CD4-positive, alpha-beta memory T cell (primary cell): ENCODE measurements around the gene SPATS2. TPM values are rescaled to one million over a fixed set of nuclear protein-coding genes. Genes with fewer than 3 reads are reported as not detected.

Source experiments
- CTCF ChIA-PET: fragments of 350-600 bp; sonication (Branson Sonifier 250); formaldehyde crosslinking; loops from one replicate; lab custom pipeline; 2021; ENCODE audit warnings: inconsistent platforms; ENCODE audit not compliant: partially characterized antibody; lab: Charles Lee
- POLR2A ChIA-PET: fragments of 350-600 bp; sonication (Branson Sonifier 250); formaldehyde crosslinking; loops from one replicate; lab custom pipeline; 2021; ENCODE audit not compliant: partially characterized antibody; lab: Charles Lee
- DNase-seq, 5 donors: peaks; one replicate each; pipeline versions ENCODE4 v3.0.0 to v3.0.0-alpha.2; 2020 to 2022; ENCODE audit warnings: mixed read lengths in 1 of 5
- H3K27ac ChIP-seq: one replicate; pipeline ENCODE4 v1.7.0; 2013; ENCODE audit warnings: low read depth, low read length
- H3K27me3 ChIP-seq: 2 replicates; pipeline ENCODE4 v1.7.0; 2013; ENCODE audit warnings: mild to moderate bottlenecking, low read length, moderate library complexity; ENCODE audit not compliant: insufficient read depth
- H3K36me3 ChIP-seq: 2 replicates; pipeline ENCODE4 v1.7.0; 2013; ENCODE audit warnings: mild to moderate bottlenecking, low read length, moderate library complexity; ENCODE audit not compliant: insufficient read depth
- H3K4me1 ChIP-seq: 2 replicates; pipeline ENCODE4 v1.7.0; 2013; ENCODE audit warnings: mild to moderate bottlenecking, low read length, moderate library complexity; ENCODE audit not compliant: insufficient read depth
- H3K4me3 ChIP-seq, 2 donors: one replicate each; pipeline ENCODE4 v1.7.0; 2013; ENCODE audit warnings: low read length in 2 of 2, mild to moderate bottlenecking in 1 of 2
- H3K9me3 ChIP-seq, 2 donors: one replicate each; pipeline ENCODE4 v1.7.0; 2013; ENCODE audit warnings: low read length in 2 of 2, control low read depth in 1 of 2; ENCODE audit not compliant: control insufficient read depth in 1 of 2
- H3K27ac Mint-ChIP-seq, 7 donors: one replicate each; pipeline ENCODE4 v1.8.0; 2020 to 2021; ENCODE audit warnings: mixed read lengths in 7 of 7, mild to moderate bottlenecking in 6 of 7, inconsistent platforms in 3 of 7, moderate library complexity in 3 of 7
- H3K27me3 Mint-ChIP-seq, 2 donors: one replicate each; pipeline ENCODE4 v1.8.0; 2020 to 2021; ENCODE audit warnings: mixed read lengths in 2 of 2
- H3K36me3 Mint-ChIP-seq, 2 donors: one replicate each; pipeline ENCODE4 v1.8.0; 2020 to 2021; ENCODE audit warnings: mixed read lengths in 2 of 2, inconsistent platforms in 1 of 2, mild to moderate bottlenecking in 1 of 2
- H3K4me1 Mint-ChIP-seq, 4 donors: one replicate each; pipeline ENCODE4 v1.8.0; 2020 to 2021; ENCODE audit warnings: mixed read lengths in 4 of 4, mild to moderate bottlenecking in 1 of 4
- H3K4me3 Mint-ChIP-seq, 8 donors: one replicate each; pipeline ENCODE4 v1.8.0; 2020 to 2021; ENCODE audit warnings: mixed read lengths in 8 of 8, mild to moderate bottlenecking in 7 of 8, moderate library complexity in 6 of 8, inconsistent platforms in 3 of 8
- H3K9me3 Mint-ChIP-seq, 8 donors: one replicate each; pipeline ENCODE4 v1.8.0; 2020 to 2021; ENCODE audit warnings: mixed read lengths in 8 of 8, mild to moderate bottlenecking in 5 of 8, inconsistent platforms in 3 of 8, moderate library complexity in 1 of 8
- intact Hi-C: fragments of 100-400 bp; cut with micrococcal nuclease; formaldehyde crosslinking; loops from one replicate; pipeline ENCODE4 v1.15.1; 2023
- polyA plus RNA-seq, 2 donors: library from polyadenylated mRNA; unstranded; fragments of 300-500 nt; fragmentation: Illumina TruSeq; gene quantifications; one replicate each; pipeline ENCODE4 v1.2.3, GENCODE V29; 2021
- total RNA-seq, 2 experiments: library from RNA; stranded (reverse); gene quantifications; one replicate each; pipeline ENCODE4 v1.2.3, GENCODE V29; 2021

SPATS2 gene
- total and polyA plus RNA-seq, 4 experiments from 2014 or later: 4.3 to 7.8 (median 5.0) TPM

DNA sequence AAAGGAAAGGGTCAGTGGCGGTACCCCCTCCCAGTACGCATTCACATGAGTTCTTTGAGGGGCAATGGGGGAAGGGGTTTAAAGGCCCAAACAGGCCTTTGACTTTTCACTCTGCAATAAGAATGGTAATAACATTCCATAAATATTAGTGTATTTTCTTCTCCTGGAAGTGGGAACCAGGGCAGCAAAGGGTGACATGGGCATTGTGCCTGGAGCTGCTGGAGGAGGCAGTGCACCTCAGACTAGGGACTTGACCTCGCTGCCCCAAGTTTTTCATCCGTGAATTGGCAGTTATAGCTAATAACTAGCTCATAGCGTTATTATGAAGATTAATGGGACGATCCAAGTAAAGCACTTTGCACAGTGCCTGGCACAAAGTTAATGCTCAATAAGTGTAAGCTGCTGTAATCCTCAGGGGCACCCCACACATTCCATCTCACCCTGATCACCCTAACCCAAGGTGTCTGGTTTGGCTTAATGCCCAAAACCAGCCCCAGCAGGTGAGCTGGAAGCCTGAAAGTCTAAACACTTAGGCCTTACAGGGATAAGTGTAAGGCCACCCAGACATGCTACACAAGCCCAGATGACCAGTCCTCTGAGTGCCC, 168.8 kb downstream of the SPATS2 start:
- POLR2A ChIA-PET: interaction anchor here (1.9 kb wide), 1 partner anchor 169 kb away, joined by 4 read pairs; the partner anchor contains the start of gene SPATS2
- peaks cover 0 to 5% of the 10 kb centered on the region in 2 donors for H3K27me3 Mint-ChIP-seq
- intact Hi-C loops: no loop called here

DNA sequence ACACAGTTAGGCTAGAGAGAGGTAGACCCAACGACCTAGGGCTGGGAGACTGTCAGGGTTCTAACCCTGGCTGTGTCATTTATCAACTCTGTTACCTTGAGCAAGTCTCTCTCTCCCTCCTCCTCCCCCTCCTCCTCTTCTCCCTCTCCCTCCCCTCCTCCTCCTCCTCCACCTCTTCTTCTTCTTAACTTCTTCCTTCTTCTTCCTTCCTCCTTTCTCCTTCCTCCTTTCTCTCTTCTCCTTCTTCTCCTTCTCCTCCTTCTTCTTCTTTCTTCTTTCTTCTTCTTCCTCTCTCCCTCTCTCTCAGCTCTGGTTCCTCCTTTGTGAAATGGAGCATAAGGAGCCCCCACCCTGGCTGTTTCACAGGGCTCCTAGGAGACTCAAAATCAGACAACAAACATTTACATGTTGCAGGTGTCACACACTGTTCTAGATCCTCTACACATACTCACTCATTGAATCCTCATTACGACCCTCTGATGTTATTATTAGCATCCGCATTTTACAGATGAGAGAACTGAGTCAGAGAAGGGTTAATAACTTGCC, 169.3 kb downstream of the SPATS2 start:
- ChIA-PET POLR2A (interaction anchor here (0.9 to 1.9 kb wide), 2 partner anchors 166 to 170 kb away, joined by 3 to 4 read pairs; partner anchors contain the start of gene SPATS2), CTCF (interaction anchor here (1.2 to 2.8 kb wide), 5 partner anchors 17 to 204 kb away, joined by 3 to 12 read pairs (median 6); no protein-coding TSS in a partner anchor)
- no peak for DNase-seq
- H3K36me3 ChIP-seq: no peaks in the 10 kb centered on the region
- H3K9me3 ChIP-seq: no peaks in the 10 kb centered on the region
- Mint-ChIP-seq H3K36me3 (peaks cover 0 to 1% of the 10 kb centered on the region in 2 donors), H3K27ac (peak overlapping the region in 3 of 7 donors; percentile 31 to 67 (median 41)), H3K4me3 (peak overlapping the region in 7 of 8 donors; percentile 12 to 89 (median 63)), H3K9me3 (no peaks in the 10 kb centered on the region), H3K27me3 (peaks cover 0 to 5% of the 10 kb centered on the region in 2 donors), H3K4me1 (peaks cover 2 to 26% (median 15%) of the 10 kb centered on the region in 4 donors)
- H3K27me3 ChIP-seq: no peaks in the 10 kb centered on the region
- peaks cover 21% of the 10 kb centered on the region for H3K4me1 ChIP-seq
- no peak overlapping the region for H3K4me3 ChIP-seq
- intact Hi-C loops: no loop called here
- H3K27ac ChIP-seq: no peak overlapping the region

More for the DNA sequence above, 168.8 kb downstream of the SPATS2 start:
- H3K27ac ChIP-seq: no peak overlapping the region
- H3K9me3 ChIP-seq: no peaks in the 10 kb centered on the region
- no peaks in the 10 kb centered on the region for H3K36me3 ChIP-seq
- H3K27me3 ChIP-seq: no peaks in the 10 kb centered on the region
- CTCF ChIA-PET: interaction anchor here (1.2 to 2.8 kb wide), 3 partner anchors 18 to 178 kb away, joined by 3 to 12 read pairs (median 7); no protein-coding TSS in a partner anchor
- Mint-ChIP-seq H3K4me1 (peaks cover 2 to 21% (median 13%) of the 10 kb centered on the region in 4 donors), H3K4me3 (peak overlapping the region in 2 of 8 donors; percentile 17 to 45), H3K36me3 (peaks cover 0 to 1% of the 10 kb centered on the region in 2 donors), H3K9me3 (no peaks in the 10 kb centered on the region), H3K27ac (peak overlapping the region in 1 of 7 donors; percentile 53)
- H3K4me1 ChIP-seq: peaks cover 21% of the 10 kb centered on the region
- DNase-seq: no peak
- no peak overlapping the region for H3K4me3 ChIP-seq

DNA sequence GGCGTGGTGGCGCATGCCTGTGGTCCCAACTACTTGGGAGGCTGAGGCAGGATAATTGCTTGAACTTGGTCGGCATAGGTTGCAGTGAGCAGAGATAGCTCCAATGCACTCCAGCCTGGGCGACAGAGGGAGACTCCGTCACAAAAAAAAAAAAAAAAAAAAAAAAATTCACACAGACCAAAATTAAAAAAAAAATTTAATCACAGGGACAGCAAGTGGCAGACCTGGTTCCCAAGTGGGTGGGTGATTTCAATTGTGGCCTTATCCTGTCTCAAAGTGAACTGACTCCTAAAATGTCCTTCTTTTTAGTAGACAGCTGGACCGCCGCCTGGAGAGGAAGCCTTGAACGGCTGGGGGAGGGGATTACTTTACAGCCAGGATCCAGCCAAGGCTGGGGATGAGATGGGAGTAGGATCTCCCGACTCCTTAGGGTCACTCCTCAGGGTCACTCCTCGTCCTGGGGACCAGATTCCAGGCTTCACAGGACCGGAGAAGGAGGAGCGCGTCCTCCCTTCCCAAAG, 170.0 kb downstream of the SPATS2 start:
- Histone ChIP-seq H3K27ac (no peak overlapping the region), H3K27me3 (no peaks in the 10 kb centered on the region), H3K4me1 (peaks cover 21% of the 10 kb centered on the region), H3K36me3 (no peaks in the 10 kb centered on the region), H3K9me3 (no peaks in the 10 kb centered on the region), H3K4me3 (peak overlapping the region in 1 of 2 donors; percentile 62)
- CTCF ChIA-PET: interaction anchor here (1.5 to 2.8 kb wide), 3 partner anchors 24 to 205 kb away, joined by 3 to 12 read pairs (median 6); no protein-coding TSS in a partner anchor
- Mint-ChIP-seq H3K4me1 (peaks cover 4 to 28% (median 18%) of the 10 kb centered on the region in 4 donors), H3K27ac (peak overlapping the region in 4 of 7 donors; percentile 15 to 76 (median 63)), H3K36me3 (peaks cover 0 to 1% of the 10 kb centered on the region in 2 donors), H3K9me3 (no peaks in the 10 kb centered on the region), H3K27me3 (peaks cover 0 to 5% of the 10 kb centered on the region in 2 donors), H3K4me3 (peak overlapping the region; percentile 63 to 89 (median 84))
- POLR2A ChIA-PET: interaction anchor here (0.5 to 2.8 kb wide), 5 partner anchors 31 to 204 kb away, joined by 3 to 19 read pairs (median 3); partner anchors contain the start of genes MCRS1, SPATS2 and TMBIM6
- DNase-seq: no peak
- intact Hi-C loops: no loop called here

DNA sequence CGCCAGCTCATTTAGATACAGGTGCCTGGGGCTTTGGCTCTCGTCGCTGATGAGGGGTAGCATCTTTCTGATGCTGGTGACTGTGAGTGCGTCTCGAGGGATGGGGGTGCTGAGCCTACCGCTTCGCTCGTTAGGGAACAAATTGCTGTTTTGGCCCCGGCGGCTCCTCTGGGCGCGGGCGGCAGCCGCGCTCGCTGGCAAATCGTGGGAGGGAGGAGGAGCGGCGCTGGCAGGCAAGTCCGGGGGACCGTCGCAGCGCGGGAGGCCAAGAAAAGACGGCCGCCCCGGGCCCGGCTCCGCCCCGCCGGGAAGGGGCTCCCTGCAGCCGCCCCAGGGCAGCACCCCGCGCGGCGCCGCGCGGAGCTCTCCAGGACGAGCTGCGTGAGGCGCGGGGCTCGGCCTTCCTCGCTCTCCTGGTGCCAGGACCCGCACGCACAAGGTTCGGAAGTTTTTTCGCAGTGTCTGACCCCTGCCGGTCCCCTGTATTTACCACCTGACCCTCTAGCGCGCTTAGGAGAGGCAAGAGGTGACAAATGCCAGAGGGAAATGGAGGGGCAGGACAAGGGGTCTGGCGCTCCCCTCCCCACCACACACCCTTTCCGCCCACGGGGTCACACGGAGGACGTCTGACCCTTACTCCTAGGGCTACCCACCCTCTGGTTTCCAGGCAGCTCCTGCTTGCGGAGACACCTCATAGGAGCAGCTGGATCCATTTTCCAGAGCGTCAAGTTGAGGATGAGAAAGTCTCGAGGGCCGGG, 170.7 kb downstream of the SPATS2 start:
- CTCF ChIA-PET: interaction anchor here (0.6 to 2.8 kb wide), 5 partner anchors 16 to 919 kb away, joined by 3 to 12 read pairs (median 3); no protein-coding TSS in a partner anchor
- intact Hi-C loops: loop anchor here (1.0 to 2.0 kb wide), 3 partner anchors 30 to 305 kb away; partner anchors contain the start of genes BCDIN3D and MCRS1

DNA sequence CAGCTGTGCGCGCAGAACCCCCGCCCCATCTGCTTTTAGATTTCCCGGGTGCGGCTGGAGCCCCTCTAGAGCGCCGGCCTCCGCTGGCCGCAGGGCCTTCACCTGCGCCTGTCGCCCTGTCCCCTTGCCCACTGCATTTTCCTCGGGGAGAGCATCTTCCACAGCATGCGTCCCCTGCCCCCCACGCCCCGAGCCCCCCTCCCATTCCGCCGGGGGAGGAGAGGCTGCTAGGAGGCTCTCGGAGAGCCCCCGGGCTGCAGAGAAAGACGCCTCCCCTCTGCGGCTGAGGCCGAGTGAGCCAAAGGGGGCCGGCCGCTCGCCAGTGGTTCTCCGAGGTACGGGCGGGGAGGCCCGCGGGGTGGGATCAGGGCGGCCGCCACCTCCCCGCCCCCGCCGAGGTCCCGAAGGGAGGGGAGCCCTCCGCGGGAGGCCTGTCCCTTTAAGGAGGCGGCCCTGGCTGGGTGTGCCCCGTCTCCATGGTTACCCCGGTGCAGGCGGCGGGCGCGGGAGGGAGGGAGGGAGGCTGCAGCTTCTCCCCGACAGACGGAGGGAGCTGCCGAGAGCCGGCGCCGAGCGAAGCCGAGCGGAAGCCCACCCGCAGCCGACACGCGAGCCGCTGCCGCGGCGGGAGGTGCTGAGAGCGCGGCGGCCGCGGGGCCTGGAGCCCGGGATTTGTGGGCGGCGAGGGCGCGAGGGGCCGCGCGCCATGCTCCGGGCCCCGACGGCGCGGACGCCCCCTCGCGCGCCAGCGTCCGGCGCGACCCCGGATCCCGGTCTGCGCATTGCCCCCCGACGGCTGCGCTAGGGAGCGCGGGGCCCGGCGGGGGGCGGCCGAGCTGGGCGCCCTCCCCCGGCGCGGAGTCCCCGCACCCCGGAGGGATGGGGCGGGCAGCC, 171.5 kb downstream of the SPATS2 start, which contains the start of gene KCNH3:
Gene KCNH3, plus strand, starts transcription at position 521 of the 894 bp plus-strand sequence. CDS start 387 bp downstream, outside the sequence.
- H3K4me3 Mint-ChIP-seq: peak within 1 kb of the TSS; percentile 73 to 85 (median 79)
- CTCF ChIA-PET: interaction anchor here (0.6 to 2.8 kb wide), 7 partner anchors 15 to 919 kb away, joined by 3 to 12 read pairs (median 3); no protein-coding TSS in a partner anchor
- peak within 1 kb of the TSS in 6 of 7 donors; percentile 46 to 70 (median 66) for H3K27ac Mint-ChIP-seq
- H3K4me1 Mint-ChIP-seq: peaks cover 8 to 38% (median 19%) of the 10 kb centered on the region in 4 donors
- POLR2A ChIA-PET: interaction anchor here (0.7 to 2.8 kb wide), 5 partner anchors 12 to 84 kb away, joined by 3 to 19 read pairs (median 3); partner anchors contain the start of genes MCRS1 and PRPF40B
- peaks cover 21% of the 10 kb centered on the region for H3K4me1 ChIP-seq
- intact Hi-C loops: loop anchor here (1.0 to 2.0 kb wide), 4 partner anchors 30 to 304 kb away; partner anchors contain the start of genes BCDIN3D, MCRS1 and PRPF40B
- peaks cover 0 to 1% of the 10 kb centered on the region in 2 donors for H3K36me3 Mint-ChIP-seq
- H3K9me3 ChIP-seq: no peaks in the 10 kb centered on the region
- H3K9me3 Mint-ChIP-seq: no peaks in the 10 kb centered on the region
- H3K27me3 Mint-ChIP-seq: peaks cover 0 to 5% of the 10 kb centered on the region in 2 donors
- peak within 1 kb of the TSS; percentile 62 to 69 for H3K4me3 ChIP-seq
- DNase-seq: peak; percentile 86 to 95 (median 88)
- H3K27ac ChIP-seq: no peak within 1 kb of the TSS
- no peaks in the 10 kb centered on the region for H3K27me3 ChIP-seq
- no peaks in the 10 kb centered on the region for H3K36me3 ChIP-seq

More for the DNA sequence above, 170.7 kb downstream of the SPATS2 start:
- Histone ChIP-seq H3K27ac (no peak overlapping the region), H3K4me3 (peak overlapping the region; percentile 62 to 69), H3K4me1 (peaks cover 21% of the 10 kb centered on the region), H3K9me3 (no peaks in the 10 kb centered on the region), H3K36me3 (no peaks in the 10 kb centered on the region), H3K27me3 (no peaks in the 10 kb centered on the region)
- H3K4me1 Mint-ChIP-seq: peaks cover 6 to 34% (median 19%) of the 10 kb centered on the region in 4 donors
- H3K36me3 Mint-ChIP-seq: peaks cover 0 to 1% of the 10 kb centered on the region in 2 donors
- POLR2A ChIA-PET: interaction anchor here (0.5 to 2.8 kb wide), 6 partner anchors 13 to 203 kb away, joined by 3 to 19 read pairs (median 3); partner anchors contain the start of genes MCRS1, SPATS2 and TMBIM6
- H3K27me3 Mint-ChIP-seq: peaks cover 0 to 5% of the 10 kb centered on the region in 2 donors
- H3K27ac Mint-ChIP-seq: peak overlapping the region in 6 of 7 donors; percentile 46 to 84 (median 67)
- peak overlapping the region; percentile 79 to 89 (median 84) for H3K4me3 Mint-ChIP-seq
- peak in 3 of 5 donors; percentile 24 to 46 (median 36) for DNase-seq
- H3K9me3 Mint-ChIP-seq: no peaks in the 10 kb centered on the region
